HG03558 (cell line): ENCODE results near the gene LINC00237.
A peak's percentile ranks its signal among the peaks of the same experiment; 100 is the strongest.

Experiments used
- ATAC-seq: cut with Tn5 transposase; IDR thresholded peaks from one replicate; pipeline ENCODE4 v1.9.1; 2021; ENCODE audit warnings: moderate number of reproducible peaks; ENCODE audit not compliant: unreplicated experiment; ENCODE audit errors: extremely low read depth

The LINC00237 gene

DNA sequence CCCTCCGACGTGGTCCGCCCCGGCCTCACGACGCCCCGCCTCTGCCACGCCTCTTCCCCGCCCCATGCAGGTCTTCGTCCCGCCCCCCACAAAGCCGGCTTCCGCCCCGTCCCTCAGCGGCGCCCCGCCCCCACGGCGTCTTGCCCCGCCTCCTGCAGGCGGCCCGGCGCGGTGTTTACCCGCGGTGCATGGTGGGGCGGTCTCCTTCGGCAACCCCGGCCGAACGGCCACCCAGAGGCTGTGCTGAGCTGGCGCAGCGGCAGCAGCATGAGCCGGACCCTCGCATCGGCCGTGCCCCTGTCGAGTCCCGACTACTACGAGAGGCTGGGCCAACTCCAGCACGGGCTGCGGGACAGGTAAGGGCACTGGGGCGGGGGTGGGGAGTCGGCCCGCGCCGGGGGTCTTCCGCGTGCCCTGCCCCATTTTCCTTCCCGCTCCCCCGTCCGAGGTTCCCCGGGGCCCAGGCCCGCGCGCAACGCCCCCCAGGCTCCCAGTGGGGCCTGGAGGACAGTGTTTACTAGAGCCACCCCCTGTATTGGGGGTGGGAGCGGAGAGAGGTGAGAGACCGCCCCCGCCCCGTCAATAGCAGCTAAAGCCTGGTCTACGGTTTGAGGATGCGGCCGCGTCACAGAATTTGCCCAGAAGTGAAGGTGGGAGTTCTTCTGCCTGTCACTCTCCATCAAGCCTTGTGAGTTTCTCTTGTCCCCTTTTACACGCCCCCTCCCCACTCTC, 19.9 kb upstream of the LINC00237 start, which contains the start of gene KIZ:
TSS of gene KIZ (plus strand) at position 234 of the 732 bp plus-strand sequence. CDS start at position 268, 34 bp downstream.
- peak; percentile 95 for ATAC-seq

GRCh38 chr20:21125072-21125848, 19.1 kb upstream of the LINC00237 start:
- peak; percentile 17 for ATAC-seq

DNA sequence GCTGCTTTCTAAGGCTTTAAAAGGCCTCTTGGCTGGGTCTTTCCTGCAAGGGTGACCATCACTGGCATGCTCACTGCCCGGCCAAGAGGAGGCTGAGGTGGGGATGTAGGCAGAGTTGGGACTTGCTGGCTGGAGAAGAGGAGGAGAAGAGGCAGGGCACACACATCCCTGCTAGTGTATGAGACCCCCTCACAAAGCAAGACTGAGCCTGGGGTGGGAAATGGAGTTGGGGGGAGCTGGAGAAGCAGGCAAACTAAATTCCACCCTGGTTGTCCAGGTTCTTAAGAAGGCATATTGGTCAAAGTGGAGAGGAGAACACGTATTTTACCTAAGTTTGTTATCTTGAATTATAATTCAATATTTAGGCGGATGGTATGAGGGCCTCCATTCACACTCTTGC, 18.0 kb upstream of the LINC00237 start:
- no peak for ATAC-seq

- no peak for ATAC-seq
Measured at GRCh38 chr20:21118782-21119181, 12.6 kb upstream of the LINC00237 start.

GRCh38 chr20:21118138-21118537, 12.0 kb upstream of the LINC00237 start:
- no peak for ATAC-seq

DNA sequence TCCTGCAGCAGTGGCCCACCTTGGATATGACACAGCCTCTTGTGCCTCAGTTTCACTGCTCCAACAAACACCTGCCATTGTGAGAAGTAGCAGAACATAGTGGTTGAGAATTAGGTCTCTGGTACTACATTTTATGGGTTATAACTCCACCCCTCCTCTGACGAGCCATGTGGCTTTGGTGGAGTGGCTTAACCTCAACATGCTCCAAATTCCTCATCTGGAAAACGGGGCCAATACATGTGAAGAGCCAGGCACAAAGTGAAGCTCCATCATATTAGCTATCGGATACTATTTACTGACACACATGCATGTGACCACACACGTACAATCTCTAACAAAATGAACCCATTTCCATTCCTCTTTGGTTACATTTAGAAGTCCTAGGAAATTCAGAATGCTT, 11.4 kb upstream of the LINC00237 start:
- ATAC-seq, result no peak

- no peak for ATAC-seq
Measured at GRCh38 chr20:21114584-21114983, 8.4 kb upstream of the LINC00237 start.

DNA sequence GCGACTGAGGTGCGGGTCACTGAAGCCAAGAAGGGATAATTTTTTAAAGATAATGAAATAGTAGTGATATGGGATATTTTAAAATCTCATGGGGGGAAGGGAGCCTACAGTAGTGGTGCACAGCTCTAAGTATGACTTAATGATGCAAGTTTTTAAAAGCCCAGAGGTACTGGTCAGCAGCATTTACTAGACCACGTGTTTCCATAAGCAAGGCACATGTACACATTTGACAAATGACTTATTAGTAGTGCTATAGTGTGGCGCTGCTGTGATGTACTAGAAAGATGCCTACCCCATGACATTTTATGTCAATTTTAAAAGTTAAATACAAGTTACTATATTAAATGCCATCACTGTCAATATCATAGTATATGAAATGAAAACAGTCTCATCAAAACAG, 7.5 kb upstream of the LINC00237 start:
- ATAC-seq, result no peak

DNA sequence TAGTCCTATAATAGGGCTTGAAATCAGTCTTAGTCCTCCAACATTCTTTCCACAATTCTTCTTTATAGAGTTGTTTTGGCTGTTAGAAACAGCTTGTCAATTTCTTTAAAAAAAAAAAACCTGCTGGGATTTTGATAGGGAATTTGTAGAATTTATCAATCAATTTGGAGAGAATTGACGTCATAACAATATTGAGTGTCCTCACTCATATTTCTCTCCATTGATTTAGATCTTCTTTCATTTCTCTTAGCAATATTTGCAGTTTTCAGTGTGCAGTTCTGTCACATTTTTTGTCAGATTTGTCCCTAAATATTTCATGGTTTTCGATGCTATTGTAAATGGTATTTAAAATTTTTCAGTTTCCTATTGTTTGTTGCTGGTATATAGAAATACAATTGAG, 5.3 kb upstream of the LINC00237 start:
- no peak for ATAC-seq

DNA sequence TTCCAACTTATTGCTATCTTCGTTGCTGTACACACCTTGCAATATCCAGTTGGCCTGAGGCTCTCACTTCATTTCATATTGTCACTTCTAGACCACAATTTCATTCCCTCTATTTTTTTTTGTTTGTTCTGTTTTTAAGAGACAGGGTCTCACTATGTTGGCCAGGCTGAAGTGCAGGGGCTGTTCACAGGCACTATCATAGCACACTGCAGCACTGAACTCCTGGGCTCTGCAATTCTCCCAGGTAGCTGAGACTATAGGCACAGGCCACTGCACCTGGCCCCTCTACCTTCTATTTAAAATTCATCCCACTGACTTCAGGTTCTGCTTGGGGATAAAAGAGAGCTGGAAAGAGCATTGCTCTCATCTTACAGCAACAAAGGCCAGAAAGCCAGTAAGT, 4.7 kb upstream of the LINC00237 start:
- no peak for ATAC-seq

DNA sequence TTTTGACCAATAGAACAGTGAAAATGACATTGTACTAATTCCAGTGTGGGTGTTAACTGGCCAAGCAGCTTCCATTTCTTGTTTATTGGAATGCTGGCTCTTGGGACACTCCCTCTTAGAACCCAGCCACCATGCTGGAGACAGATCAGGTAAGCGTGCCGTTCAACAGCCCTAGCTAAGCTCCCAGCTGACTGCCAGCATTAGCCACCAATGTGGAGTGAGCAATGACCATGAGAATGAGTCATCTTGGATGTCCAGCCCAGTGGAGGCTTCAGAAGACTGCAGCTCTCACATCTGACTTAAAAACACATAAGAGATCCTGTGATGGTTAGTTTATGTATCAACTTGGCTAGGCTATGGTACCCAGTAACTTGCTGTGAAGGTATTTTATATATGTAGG, 3.0 kb upstream of the LINC00237 start:
- no peak for ATAC-seq

- no peak for ATAC-seq
Measured at GRCh38 chr20:21105429-21106170, 558 bp downstream of the LINC00237 start.

GRCh38 chr20:21104921-21105320, 1.2 kb downstream of the LINC00237 start:
- no peak for ATAC-seq

DNA sequence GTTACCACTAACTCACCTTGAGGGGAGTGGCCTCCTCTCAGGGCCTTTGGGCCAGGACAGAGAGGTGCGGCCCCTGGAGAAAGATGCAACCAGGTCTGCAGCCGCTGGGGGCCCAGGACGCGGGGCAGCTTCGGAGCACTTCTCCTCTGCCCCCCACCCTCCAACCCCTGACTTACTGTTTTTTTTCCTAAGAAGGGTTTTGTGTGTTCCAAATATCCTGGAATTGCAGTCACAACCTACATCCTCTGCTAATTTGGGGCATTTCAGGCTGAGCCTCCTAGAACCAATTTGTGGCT, 1.7 kb downstream of the LINC00237 start:
- no peak for ATAC-seq

DNA sequence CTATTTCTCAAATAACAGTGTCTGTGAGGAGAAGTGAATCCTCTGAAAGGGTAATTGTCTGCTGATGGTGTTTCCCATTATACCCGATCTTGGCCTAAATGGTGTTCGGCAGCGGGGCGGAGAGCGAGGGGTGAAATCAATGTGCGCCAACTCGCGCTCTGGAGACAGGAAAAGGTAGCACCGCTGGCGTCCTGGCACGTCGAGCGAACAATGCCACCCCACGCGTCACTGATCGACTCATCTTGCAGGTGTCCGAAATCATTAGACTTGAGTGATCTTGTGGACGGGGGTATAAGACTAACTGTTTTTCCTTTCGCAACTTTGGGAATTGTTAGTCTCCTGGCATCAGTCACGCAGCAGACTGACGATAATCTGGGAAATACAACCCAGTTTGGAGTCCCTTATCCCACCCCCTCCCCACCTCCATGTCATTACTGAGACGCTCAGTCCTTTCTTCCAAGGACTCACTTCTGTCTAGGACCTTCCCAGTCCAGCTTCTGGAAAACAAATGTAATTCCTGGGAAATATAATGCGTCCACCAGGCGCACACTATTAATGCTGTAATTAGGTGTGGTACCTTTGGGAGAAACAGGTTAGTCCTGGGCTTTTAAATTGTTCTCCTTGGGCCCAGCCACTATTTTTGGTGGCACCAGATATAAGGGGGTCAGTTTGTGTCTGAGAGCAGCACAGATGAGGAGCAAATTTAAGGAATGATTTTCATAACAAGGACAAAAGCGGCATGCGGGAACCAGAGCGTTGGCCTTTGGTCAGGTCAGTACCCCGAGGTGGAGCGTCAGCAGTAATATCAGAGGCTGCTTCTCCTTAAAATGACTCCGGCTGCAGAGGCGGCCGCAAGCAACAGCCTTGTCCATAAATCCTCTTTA, 2.3 kb downstream of the LINC00237 start:
- no peak for ATAC-seq

DNA sequence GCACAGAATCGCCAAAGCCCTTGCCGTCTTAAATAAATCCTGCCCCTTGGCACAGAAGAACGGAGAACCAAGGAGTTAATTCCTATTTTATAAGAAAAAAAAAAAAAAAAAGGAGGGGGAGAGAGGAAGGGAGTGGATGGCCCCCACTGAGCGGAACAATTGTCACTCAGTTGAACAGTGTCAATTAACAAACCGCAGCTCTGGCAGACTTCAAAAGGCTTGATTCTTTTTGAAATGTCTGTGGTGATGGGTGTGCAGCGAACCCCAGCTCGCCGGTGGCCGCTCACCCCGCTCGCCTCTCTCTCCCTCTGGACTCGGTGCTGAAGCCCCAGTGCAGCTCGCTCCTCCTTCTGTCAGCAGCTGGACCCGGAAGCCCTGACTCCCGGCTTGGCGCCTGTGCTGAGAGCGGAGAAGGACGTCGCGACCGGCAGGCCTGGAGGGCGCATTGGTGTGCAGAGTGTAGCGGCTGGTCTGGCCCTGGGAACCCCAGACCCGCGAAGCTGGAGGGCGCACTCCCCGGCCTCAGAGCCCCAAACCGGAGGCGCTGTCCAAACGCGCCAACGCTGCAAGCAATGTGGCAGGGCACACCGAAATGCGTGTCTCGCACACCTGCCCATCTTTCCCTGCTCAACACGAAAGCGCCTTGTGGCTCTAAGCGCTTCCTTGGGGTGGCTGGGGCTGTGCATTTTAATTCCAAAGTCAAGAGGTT, 3.4 kb downstream of the LINC00237 start:
- ATAC-seq, result no peak

DNA sequence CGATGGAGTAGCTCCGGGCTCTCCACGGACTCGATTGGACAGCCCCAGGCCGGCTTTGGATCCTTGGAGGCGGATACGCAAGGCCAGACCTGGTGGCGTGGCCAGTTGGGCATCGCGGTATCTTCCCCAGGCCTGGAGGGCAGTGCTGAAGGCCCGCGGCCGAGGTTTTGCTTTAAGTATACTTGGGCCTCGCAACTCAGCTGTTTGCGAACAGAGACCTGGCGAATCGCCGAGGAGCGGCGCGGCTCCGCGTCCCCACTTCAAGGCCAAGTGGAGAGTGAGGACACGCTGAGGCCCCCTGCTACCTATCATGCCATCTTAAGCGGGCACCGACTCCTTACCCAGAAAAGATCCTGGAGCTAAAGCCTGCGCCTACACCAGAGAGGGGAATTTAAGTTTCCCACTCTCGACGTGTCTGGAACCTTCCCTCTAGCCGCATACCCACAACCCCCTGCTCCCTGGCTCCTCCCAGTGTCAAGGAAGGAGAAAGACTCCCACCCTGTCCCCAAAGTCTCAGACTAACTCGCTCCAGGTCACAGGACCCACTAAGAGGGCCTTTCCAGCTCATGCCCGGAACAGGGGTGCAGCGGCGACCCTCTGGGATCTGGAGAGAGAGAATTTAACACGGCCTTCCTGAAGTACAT, 4.1 kb downstream of the LINC00237 start:
- ATAC-seq, result no peak

DNA sequence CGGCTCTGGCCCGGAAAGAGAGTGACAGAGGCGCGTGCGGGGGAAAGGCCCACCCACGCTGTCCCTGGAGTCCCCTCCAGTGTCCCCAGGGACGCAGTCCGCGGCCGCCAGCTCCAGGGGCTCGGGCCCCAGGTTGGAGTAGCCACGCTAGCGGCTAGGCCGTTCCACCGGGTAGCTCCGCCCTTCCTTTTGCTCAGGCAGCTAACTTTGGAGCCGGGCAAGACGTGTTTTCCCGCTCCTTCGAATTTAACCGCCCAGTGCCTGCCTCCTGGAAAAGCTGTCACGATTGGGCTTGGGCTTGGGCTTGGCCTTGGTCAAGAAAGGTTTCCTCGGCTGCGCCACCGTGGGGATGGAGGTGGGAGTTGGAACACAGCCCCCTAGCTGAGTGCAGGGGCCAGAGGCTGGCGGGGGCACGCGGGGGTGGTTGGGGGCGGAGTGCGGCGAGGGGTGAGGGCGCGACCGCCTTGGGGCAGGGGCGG, 4.7 kb downstream of the LINC00237 start:
- ATAC-seq, result no peak
